GM18951 (cell line): ENCODE measurements around the gene AKTIP.

Source experiments
- POLR2A ChIP-seq: IDR thresholded peaks from 4 replicates; pipeline ENCODE4 v1.6.1; 2011; ENCODE audit warnings: mild to moderate bottlenecking; ENCODE audit not compliant: insufficient read length, insufficient read depth; ENCODE audit errors: extremely low read depth
- in situ Hi-C: fragments of 300-500 bp; cut with MboI; formaldehyde crosslinking; loops from one replicate; pipeline ENCODE4 v1.12.0; 2022; ENCODE audit warnings: low sequenced_read_pairs, mixed read lengths, inconsistent platforms; ENCODE audit not compliant: unreplicated experiment

AKTIP gene

DNA sequence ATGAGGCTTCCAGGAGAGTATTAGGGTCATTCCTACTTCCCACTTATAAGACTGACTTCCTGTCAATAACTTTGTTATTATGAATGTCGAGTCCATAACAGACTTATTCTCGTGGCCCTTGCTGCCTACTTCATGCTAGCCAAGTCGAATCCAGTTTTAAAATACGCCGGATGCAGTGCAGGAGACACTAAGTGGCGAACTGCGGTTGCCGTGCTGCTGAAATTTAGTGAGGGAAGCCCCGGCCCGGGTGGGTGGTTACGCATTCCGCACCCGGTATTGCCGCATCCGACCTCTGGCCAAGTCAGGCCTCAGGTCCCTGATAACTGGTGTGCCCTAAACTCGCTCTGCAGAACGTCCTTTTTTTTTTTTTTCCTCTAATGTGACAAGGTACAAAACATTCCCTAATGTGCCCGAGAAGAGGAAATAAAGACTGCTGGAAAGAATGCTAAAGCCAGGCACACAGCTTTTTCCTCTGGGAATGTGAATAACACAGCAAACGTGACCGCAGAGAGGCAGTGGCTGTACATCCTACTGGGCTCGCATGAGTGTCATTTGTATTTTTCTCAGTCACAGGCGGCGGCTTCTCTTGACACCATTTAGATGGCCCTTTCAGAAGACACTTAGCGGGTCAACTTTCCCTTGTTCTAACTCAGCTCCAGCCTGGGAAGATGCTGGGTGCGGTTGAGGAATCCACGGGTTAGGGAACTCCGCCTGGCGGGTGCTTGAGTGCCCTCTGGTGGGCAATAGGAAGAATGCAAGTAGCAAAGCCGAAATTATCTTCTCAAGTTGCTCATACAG is 7.1 kb upstream of the AKTIP start:
- TF ChIP-seq POLR2A, result no peak
- in situ Hi-C loops, result no loop called here

DNA sequence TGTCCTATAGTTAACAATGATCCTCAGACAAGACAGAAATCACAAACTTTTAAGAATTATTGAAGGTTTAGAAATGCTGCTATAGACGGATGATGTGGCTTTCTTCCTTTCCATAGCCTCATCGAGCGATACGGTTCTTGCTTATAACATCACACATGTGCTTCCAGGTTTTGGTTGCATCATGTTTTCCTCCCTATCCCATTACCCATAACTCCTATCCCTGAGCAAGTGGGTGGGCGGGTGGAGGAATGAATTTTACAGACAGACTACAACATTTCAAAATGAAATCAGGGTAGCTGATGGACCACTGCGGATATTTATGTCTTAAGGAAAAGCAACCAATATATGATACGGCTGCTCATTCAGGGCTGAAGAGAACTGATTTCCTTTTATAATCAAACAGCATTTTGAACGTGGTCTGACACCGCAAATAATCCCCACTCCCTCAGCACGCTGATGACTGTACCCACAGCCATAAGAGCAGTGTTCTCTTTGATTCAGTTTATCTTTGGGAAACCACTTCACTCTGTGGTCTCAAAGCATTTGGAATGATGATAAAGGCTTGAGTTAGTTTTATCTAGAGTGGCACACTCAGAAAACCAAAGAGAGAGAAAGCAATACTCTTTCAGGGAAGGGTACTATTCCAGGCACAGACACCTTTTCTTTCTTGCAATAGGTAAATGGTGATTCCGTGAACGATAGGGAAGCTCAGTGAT is 4.6 kb upstream of the AKTIP start:
- in situ Hi-C loops, result no loop called here
- no peak for TF ChIP-seq POLR2A

DNA sequence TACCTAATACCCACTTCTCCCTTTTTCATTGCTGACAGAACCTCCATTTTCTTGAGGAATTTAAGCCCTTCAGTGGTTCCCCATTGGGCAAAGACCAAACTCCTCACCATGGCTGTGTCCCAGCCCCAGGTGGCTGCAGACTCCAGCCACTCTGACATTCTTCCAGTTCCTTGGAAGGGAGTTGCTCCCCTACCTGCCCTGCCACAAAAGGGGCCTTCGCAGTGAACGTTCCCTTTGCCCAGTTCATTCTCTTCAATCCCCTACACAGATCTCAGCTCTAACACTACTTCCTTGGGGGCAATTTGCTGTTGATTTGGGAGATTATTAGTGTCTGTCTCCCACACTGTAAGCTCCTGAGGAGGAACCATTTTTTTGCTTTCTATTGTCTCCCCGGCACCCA is 3.2 kb upstream of the AKTIP start:
- in situ Hi-C loops, result no loop called here
- no peak for TF ChIP-seq POLR2A

DNA sequence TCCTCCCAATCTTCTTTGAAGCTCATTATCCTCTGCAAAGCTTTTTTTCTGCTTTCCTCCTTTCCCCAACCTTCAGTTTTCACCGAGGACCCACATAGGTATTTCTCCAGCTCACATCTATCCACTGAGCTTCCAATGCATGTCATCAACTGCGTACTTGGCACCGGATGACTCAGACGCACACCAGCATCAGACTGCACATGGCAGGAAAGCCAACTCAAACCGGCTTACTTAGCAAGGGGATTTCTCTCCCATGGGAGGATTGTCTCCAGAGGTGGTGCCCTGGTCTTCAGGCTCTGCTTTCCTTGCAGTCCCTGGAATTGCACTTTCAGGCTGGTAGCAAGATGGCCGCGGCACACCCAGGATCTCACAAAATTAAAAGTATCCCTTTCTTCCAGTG is 1.7 kb upstream of the AKTIP start:
- in situ Hi-C loops, result no loop called here
- TF ChIP-seq POLR2A, result no peak

DNA sequence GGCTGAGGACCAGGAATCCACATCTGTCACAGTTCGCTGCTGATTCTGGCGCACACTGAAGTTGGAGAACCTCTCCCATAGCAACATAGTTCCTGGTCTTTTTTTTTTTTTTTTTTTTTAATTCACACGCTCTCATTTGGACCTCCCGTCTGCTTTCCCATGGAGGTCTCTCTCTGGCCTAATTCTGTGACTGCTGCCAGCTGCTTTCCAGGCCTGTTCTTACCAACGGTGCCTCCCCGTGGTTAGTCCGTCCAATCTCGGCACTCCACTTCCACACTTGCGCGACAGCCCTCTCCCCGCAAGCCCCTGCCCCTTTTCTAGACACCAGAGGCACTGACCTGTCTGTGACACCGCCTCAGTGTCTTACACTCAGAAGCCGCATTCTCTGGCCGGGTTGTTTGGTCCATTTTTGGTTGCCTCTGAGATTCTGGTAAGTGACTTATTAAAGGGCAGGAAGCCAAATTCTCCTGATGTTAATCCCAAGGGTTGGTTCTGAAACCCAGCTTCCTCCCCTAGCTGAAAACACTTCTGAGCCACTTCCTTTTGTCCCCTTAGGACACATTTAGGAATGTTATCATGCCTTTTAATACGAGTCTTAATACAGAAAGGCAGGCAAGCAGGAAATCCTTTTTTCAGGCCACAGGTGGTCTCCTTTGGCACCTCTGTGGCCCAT is 1.1 kb upstream of the AKTIP start:
- TF ChIP-seq POLR2A, result no peak
- in situ Hi-C loops, result no loop called here

DNA sequence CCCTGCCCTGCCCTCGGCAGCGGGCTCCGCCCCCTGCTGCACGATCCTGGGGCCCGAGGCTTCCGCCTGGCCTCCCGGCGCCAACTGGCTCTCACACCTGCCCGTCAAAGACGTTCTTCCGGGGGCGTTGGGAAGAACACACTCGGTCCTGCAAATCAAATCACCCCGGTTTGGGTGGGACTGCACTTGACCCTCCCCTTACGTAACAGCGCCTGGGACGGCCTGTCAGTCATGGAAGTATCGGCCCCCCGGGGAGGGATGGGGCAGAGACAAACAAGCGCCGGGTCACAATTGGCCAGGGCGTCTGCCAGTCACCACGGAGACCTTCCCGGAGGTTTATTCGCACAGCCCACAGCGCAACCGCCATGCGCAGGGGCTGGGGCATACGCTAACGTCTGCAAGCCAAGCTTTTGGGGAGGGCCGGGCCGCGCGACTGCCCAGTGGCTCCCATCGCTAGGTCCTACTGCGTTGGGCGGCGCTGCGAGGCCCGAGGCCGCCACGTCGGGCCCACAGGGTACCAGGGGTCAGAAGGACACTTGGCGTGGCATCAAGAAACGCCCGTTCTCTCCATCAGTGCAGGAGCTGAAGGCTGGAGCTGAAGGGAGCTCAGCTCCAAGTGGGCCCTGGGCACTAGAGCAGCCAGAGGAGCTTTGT is 388 bp upstream of the AKTIP start:
- in situ Hi-C loops, result no loop called here
- peak; percentile 93 for TF ChIP-seq POLR2A

DNA sequence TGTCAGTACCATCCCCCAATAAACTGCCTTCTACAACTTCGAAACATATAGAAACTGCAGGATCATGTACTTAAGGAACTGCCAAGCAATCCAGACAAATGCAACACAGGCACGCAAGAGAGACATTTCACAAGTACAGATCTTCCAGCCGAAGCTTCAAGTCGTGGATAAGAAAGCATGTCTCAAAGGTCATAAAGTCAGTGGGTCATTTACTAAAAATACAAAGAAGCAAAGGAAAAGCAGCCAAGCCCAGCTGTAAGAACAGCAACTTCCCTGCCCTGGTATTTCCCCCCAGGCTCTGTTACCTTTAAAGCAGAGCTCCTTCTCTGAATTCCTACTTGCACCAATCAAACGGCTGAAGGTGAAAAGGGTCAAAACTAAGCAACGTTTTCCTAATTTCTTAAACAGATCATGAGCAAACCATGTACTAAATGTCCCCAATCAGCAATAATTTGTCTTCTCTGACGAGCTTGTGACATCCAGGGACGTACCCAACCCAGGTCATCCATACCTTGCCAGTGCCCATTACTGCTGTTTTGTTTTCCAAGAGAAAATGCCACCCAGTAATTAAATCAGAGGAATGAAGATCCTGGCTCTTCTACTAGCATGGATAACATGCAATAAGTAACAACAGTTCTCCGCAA is 1.7 kb downstream of the AKTIP start:
- in situ Hi-C loops, result no loop called here
- no peak for TF ChIP-seq POLR2A

DNA sequence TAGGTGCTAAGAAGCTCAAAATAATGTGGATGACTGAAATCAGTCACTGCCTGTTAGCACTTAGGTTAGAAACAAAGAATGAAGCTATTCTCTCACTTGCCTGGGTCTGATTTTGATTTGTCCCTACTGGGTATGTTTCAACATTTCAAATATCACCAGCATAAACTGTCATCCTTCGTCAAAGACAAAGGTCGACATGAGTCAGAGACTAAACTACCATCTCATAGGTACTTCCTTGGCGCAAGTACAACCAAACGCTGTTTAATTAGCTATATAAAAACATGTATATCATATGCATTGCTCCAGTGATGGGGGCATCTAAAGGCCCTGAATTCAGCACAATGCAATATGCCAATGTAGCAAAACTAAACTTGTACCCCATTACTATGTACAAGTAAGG is 4.0 kb downstream of the AKTIP start:
- in situ Hi-C loops, result no loop called here

DNA sequence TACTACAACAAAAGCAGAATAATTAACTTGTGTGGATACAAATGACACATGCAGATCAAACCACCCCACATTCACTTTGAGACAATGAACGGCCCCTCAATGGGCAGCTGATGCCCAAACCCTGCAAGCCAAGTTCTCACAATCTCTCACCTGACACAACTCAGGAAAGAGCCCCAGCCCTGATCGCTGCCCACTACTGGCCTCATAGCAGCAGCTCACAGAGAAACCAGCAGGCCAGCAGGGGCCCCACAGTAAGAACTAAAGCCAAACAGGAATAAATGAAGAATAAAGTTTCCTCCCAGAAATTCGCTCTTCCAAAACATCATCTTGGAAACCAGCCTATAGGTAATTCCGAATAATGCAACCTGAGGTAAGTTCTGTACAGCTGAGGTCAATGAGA is 7.7 kb downstream of the AKTIP start:
- no peak for TF ChIP-seq POLR2A
- in situ Hi-C loops, result no loop called here

More for the DNA sequence above, 4.0 kb downstream of the AKTIP start:
- TF ChIP-seq POLR2A, result no peak

DNA sequence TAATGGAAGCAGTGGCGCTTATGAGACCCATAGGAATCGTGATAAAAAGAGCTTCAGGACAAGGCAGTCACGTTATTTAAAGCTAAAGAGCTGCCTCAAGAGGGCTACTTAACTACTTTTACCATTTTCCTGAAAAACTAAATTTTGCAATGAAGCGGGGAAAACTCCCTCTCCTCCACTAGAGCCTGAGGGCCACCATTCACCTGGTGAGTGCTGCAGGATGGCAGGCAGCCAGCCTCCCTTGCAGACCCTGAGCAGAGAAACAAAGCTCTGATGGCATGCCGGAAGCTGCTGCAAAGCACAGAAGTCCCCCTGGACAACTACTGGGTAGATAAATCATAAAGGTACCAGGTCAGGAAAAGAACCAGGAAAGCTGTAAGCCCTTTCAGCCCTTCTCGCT is 8.4 kb downstream of the AKTIP start:
- no peak for TF ChIP-seq POLR2A

DNA sequence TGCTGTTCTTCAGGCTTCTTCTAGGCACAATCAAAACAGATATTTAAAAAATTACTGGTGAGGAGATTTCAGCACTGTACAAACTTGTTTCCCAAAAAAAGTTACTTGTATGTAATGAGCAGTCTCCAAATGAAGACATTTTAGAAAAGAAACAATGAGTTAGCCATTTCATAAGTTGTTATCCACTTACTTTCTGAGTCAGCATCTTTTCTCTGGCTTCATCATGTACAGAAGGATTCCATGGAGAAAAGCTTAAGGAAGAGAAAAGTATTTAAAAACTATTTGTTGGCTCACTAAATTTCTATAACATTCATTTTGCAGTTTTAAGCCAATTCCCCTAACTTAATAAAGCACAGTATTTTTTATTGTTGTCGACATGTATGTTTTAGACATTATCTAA is 10.5 kb downstream of the AKTIP start:
- no peak for TF ChIP-seq POLR2A
- in situ Hi-C loops, result no loop called here

More for the DNA sequence above, 8.4 kb downstream of the AKTIP start:
- in situ Hi-C loops, result no loop called here

DNA sequence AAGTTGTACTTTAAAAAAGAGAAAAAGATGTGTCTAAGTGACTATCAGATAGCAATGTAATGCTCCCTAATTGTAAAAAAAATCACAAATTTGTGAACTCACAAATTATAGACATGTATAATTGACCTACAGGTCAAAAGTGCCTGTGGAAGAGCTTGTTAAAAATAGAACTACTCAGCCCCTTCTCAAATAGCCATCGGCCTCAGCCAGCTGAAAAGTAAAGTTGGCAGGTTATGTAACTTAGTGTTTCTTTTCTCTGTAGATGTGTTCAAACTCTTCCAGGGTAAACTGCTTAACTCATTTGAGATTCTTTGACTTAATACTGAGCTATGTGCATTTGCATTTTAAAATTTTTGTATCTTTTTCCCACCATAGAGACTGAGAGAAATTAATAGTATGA is 13.3 kb downstream of the AKTIP start:
- TF ChIP-seq POLR2A, result no peak
- in situ Hi-C loops, result no loop called here

DNA sequence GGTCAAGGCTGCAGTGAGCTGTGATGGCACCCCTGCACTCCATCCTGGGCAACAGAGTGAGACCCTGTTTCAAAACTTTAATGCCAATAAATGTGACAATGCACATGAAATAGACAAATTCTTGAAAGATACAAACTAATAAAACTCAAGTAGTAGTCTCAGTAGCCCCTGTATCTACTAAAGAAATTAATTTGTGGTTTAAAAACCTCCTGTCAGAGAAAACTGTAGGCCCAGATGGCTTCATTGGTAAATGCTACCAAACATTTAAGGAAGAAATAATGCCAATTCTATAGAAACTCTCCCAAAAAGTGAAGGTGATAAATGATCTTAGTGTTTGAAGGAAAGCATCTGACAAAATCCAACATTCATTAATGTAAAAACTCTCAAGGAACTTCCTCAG is 16.8 kb downstream of the AKTIP start:
- in situ Hi-C loops, result no loop called here
- TF ChIP-seq POLR2A, result no peak
